Thoracic aorta (tissue), 2 donors: ENCODE results near the gene CADPS. TPM values are rescaled to one million over a fixed set of nuclear protein-coding genes. Genes with fewer than 3 reads are reported as not detected.

ENCODE experiments used
- ATAC-seq: fragments of 150-250 bp; one replicate; pipeline ENCODE4 v1.8.0; 2017; ENCODE audit warnings: low read depth; ENCODE audit not compliant: insufficient number of reproducible peaks, low FRiP score
- DNase-seq: peaks from one replicate; pipeline ENCODE4 v3.0.0-alpha.2; 2020; ENCODE audit warnings: low spot score
- H3K27ac ChIP-seq, 2 donors: fragments of 200-600 bp; sonication (generic); 1 replicate in 1 of 2; 2 replicates in 1 of 2; pipeline ENCODE4 v1.5.1; 2016; ENCODE audit warnings: mild to moderate bottlenecking in 2 of 2, moderate library complexity in 2 of 2
- H3K27me3 ChIP-seq: fragments of 200-600 bp; sonication (generic); replicated peaks from 2 replicates; pipeline ENCODE4 v1.6.0; 2016; ENCODE audit warnings: mild to moderate bottlenecking; ENCODE audit not compliant: insufficient read depth
- H3K36me3 ChIP-seq: fragments of 200-600 bp; sonication (generic); one replicate; pipeline ENCODE4 v1.5.1; 2016
- H3K4me1 ChIP-seq, 2 donors: fragments of 200-600 bp; sonication (generic); 1 replicate in 1 of 2; 2 replicates in 1 of 2; pipeline versions ENCODE4 v1.5.1 to v1.6.0; 2016; ENCODE audit warnings: low read depth in 2 of 2, mild to moderate bottlenecking in 1 of 2; ENCODE audit not compliant: control insufficient read depth in 1 of 2
- H3K4me3 ChIP-seq: fragments of 200-600 bp; sonication (generic); 2 replicates; pipeline ENCODE4 v1.5.1; 2016; ENCODE audit warnings: mild to moderate bottlenecking
- H3K9me3 ChIP-seq: fragments of 200-600 bp; sonication (generic); 2 replicates; pipeline ENCODE4 v1.5.1; 2016
- total RNA-seq, 2 donors: library from RNA; depleted of rRNA; stranded (reverse); fragments of >200 nt; gene quantifications; one replicate each; pipeline versions ENCODE4 v1.1.0 to v1.2.3, GENCODE V29; 2016
- TF ChIP-seq, protein P1 (sequence below): fragments of 200-600 bp; sonication (generic); IDR thresholded peaks from one replicate; pipeline ENCODE4 v1.5.1; 2019; ENCODE audit warnings: antibody characterized with exemption

CADPS gene
- total RNA-seq, 2 donors from 2014 or later, result 0.14 to 7.2 TPM

DNA sequence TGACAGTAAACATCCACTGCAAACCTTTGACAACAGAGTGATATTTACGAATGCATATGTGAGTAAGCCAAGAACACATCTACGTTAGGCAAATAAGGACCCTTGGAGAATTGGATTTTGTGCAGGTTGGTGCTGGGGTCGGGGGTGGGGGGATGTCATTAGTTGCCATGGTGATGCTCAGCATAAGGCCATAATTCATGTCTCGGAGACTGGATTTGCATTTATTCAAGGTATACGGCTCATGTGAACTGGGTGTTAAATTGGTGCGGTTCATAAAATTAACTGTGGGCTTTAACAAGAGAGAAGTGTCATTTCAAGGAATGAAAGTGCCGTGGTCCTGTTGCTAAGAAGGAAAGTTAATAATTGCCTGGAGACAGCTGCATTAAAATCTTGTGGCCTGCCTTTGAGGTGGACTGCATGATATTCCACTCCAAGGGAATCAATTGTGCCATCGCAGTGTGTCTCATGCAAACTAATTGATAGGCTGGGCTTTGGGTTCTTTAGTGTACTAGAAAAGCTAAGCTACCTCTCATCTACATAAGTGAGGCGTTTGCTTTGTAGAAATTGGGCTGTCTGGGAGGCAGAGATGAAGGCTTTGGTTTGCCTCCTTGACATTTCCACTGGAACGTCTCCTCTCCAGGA, 273.0 kb downstream of the CADPS start:
- no peak for DNase-seq
- TF ChIP-seq, protein P1, sequence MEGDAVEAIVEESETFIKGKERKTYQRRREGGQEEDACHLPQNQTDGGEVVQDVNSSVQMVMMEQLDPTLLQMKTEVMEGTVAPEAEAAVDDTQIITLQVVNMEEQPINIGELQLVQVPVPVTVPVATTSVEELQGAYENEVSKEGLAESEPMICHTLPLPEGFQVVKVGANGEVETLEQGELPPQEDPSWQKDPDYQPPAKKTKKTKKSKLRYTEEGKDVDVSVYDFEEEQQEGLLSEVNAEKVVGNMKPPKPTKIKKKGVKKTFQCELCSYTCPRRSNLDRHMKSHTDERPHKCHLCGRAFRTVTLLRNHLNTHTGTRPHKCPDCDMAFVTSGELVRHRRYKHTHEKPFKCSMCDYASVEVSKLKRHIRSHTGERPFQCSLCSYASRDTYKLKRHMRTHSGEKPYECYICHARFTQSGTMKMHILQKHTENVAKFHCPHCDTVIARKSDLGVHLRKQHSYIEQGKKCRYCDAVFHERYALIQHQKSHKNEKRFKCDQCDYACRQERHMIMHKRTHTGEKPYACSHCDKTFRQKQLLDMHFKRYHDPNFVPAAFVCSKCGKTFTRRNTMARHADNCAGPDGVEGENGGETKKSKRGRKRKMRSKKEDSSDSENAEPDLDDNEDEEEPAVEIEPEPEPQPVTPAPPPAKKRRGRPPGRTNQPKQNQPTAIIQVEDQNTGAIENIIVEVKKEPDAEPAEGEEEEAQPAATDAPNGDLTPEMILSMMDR, result no peak
- no peak overlapping the region for H3K4me3 ChIP-seq
- no peak overlapping the region for H3K27ac ChIP-seq
- H3K9me3 ChIP-seq, result no peaks in the 10 kb centered on the region
- no peak for ATAC-seq
- H3K27me3 ChIP-seq, result no peaks in the 10 kb centered on the region
- H3K4me1 ChIP-seq, result peaks cover under 1 to 2% of the 10 kb centered on the region in 2 donors
- H3K36me3 ChIP-seq, result no peaks in the 10 kb centered on the region

DNA sequence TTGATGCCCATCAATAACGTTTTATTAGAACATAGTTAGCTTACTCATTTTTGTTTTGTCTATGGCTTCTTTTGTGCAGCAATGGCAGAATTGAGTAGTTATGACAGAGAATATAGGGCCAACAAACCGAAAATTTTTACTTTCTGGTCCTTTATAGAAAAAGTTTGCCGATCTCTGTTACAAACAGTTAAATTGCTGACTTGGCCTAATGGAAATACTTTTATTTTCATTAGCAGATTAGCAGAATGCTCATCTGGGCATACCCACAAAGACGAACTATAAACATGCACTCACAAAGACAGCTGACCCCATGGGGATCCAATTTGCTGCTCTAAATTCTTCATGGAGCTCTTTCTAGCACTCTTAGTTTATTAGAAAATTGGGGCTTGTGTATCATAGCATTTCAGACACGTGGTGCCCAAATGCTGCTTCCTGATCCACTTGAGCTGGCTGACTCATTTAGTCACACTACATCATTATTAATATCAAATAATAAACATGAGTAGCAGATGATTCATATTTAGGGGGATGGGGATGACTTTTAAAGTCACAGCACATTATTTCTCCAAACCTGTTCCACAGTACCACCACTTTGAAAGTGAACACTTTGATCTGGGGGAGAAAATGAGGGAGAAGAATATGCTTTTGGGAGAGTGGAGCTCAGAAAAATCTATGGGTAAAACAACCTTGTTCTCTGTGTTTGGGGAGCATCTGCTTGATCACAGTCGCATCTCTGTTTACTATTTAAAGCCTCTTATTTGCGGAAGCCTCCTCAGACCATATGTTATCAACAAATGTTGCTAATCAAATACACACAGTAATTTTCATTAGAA, 273.8 kb downstream of the CADPS start:
- no peak overlapping the region for H3K4me3 ChIP-seq
- DNase-seq, result no peak
- TF ChIP-seq, protein P1, result no peak
- H3K27me3 ChIP-seq, result no peaks in the 10 kb centered on the region
- no peak overlapping the region for H3K27ac ChIP-seq
- ATAC-seq, result no peak
- no peaks in the 10 kb centered on the region for H3K9me3 ChIP-seq
- H3K36me3 ChIP-seq, result no peaks in the 10 kb centered on the region
- no peaks in the 10 kb centered on the region for H3K4me1 ChIP-seq

DNA sequence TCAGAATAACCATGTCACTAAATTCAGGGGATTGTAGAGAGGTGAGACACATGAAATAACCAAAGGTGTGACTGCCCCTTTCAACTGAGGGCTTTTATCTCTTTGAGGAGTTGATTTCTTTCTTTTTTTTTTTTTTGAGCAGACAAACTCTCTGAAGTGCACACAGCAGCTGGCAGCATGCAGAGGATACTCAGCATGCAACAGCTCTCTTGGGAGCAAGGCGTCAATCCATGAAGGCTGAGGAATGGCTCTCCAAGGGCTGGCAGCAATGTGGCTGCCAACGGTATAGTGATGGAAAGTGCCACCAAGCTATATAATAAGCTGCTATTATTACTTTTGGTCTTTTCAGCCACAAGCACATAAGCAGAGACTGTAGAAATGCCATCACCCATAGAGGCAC, 275.2 kb downstream of the CADPS start:
- no peak for ATAC-seq
- Histone ChIP-seq H3K36me3 (no peaks in the 10 kb centered on the region), H3K27ac (no peak overlapping the region), H3K27me3 (no peaks in the 10 kb centered on the region), H3K4me1 (no peaks in the 10 kb centered on the region), H3K4me3 (no peak overlapping the region), H3K9me3 (no peaks in the 10 kb centered on the region)
- TF ChIP-seq, protein P1, result no peak
- DNase-seq, result no peak

DNA sequence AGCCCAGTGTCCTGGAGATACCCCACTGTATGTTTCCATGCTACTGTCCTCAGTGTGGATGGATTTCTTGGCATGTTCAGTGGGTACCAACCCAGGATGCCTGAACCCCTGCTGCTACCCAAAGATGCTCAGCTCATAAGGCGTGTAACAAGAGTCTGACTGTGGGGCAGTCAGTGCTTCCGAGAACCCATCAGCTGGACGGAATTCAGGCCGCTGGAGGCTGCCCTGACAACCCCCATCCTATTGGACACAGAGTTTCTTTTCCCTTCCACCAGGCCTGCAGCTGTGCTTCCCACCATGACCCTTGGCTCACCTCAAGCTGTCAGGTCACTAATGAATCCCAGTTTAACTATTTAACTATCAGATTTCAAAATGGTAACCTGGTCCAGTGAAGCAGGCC, 277.7 kb downstream of the CADPS start:
- TF ChIP-seq, protein P1, result no peak
- DNase-seq, result no peak
- Histone ChIP-seq H3K4me1 (no peaks in the 10 kb centered on the region), H3K4me3 (no peak overlapping the region), H3K36me3 (no peaks in the 10 kb centered on the region), H3K9me3 (no peaks in the 10 kb centered on the region), H3K27me3 (no peaks in the 10 kb centered on the region), H3K27ac (no peak overlapping the region)
- no peak for ATAC-seq

DNA sequence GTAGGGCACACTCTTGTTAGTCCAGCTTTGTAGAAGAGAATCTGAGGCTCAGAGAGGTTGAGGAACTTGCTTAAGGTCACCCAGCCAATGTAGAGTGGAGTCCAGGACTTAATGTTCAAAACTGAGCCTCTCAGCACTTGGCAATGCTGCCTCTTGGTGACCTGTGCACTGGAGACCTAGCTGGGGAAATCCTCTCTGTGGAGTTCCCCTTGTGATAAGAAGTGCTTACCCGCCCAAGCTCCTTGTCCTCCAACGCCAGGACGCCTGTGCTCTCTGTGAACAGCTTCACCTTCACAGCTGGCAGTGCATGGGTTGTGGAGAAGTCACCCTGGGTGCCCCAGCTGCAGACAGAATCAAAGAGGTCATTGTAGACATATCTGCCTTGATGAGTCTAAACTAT, 282.8 kb downstream of the CADPS start:
- DNase-seq (no peak), ATAC-seq (no peak)
- H3K4me1 ChIP-seq, result no peaks in the 10 kb centered on the region
- H3K4me3 ChIP-seq, result no peak overlapping the region
- no peaks in the 10 kb centered on the region for H3K27me3 ChIP-seq
- no peaks in the 10 kb centered on the region for H3K9me3 ChIP-seq
- H3K27ac ChIP-seq, result no peak overlapping the region
- TF ChIP-seq, protein P1, result no peak
- no peaks in the 10 kb centered on the region for H3K36me3 ChIP-seq
